ENCODE data around the gene ELF3. TPM values are rescaled to one million over a fixed set of nuclear protein-coding genes. Genes with fewer than 3 reads are reported as not detected.

ELF3 gene
- total and polyA plus RNA-seq, 2 of the 4 experiments (the other 2 are of a cell fraction), result under 0.01 to 0.38 TPM

GRCh38 chr1:202037706-202038296, 27.4 kb downstream of the ELF3 start:
- Histone ChIP-seq H4K91ac (ENCODE audit: insufficient read depth, low read depth, low read length) (no peak overlapping the region), H3K56ac (ENCODE audit: extremely low read depth, insufficient read depth, low read length) (no peak overlapping the region), H3K9me3 (ENCODE audit: control insufficient read depth, insufficient read depth, low read length) (no peaks in the 10 kb centered on the region), H3K4me2 (ENCODE audit: low read depth, low read length) (no peak overlapping the region), H3K14ac (replicated peaks; ENCODE audit: low read depth, low read length) (no peak overlapping the region), H4K5ac (ENCODE audit: low read depth, low read length) (no peak overlapping the region), H3K36me3 (ENCODE audit: control insufficient read depth, insufficient read depth, low read length) (no peaks in the 10 kb centered on the region), H2AFZ (replicated peaks; ENCODE audit: low read length, poor library complexity) (no peak overlapping the region), H3K79me1 (ENCODE audit: low read depth in 1 of 2, low read length in 2 of 2) (no peaks in the 10 kb centered on the region), H3K23ac (ENCODE audit: low read depth, low read length) (no peak overlapping the region), H2BK120ac (ENCODE audit: low read depth, low read length) (no peak overlapping the region), H3K4ac (ENCODE audit: low read depth, low read length) (no peak overlapping the region), H2AK9ac (replicated peaks; ENCODE audit: low read depth, low read length, poor library complexity) (no peak overlapping the region), H2BK20ac (ENCODE audit: low read depth, low read length) (no peak overlapping the region), H3K27me3 (ENCODE audit: control insufficient read depth, insufficient read depth, low read length) (peaks cover 10% of the 10 kb centered on the region), H3K4me3 (ENCODE audit: insufficient read depth, low read depth, low read length) (no peak overlapping the region), H2BK5ac (ENCODE audit: low read depth, low read length, poor library complexity, severe bottlenecking) (no peak overlapping the region), H4K20me1 (ENCODE audit: insufficient read depth, low read length) (no peaks in the 10 kb centered on the region), H3K9ac (ENCODE audit: low read depth, low read length) (no peak overlapping the region), H3K27ac (ENCODE audit: insufficient read depth, low read length) (no peak overlapping the region), H2AK5ac (ENCODE audit: low read depth, low read length) (no peak overlapping the region), H4K8ac (ENCODE audit: low read depth in 2 of 2, low read length in 2 of 2) (no peak overlapping the region), H3K18ac (ENCODE audit: low read depth, low read length) (no peak overlapping the region), H3K4me1 (ENCODE audit: control insufficient read depth, insufficient read depth, low read length) (peaks cover 5% of the 10 kb centered on the region), H3K9me1 (ENCODE audit: insufficient read depth, low read length) (peaks cover 11% of the 10 kb centered on the region), H2BK15ac (ENCODE audit: low read depth, low read length) (no peak overlapping the region)
- WGBS, 2 experiments (ENCODE audit: extremely low coverage in 2 of 2, insufficient read length in 1 of 2), result 60% methylated on average over 1 of the region's 4 CpGs; no CpG with 5 or more reads in 1 of the 2 experiments
- DNase-seq (peak; percentile 72), ATAC-seq (ENCODE audit: low read depth) (no peak)
- TF ChIP-seq RCOR1 (IDR thresholded peaks at IDR 0.05; ENCODE audit: insufficient replicate concordance, low read length) (no peak), MAFK (IDR thresholded peaks at IDR 0.05; ENCODE audit: low read depth, low read length) (peak; percentile 38; the same call in 1 of the 2 replicates), ELK1 (IDR thresholded peaks at IDR 0.05; ENCODE audit: borderline replicate concordance, low read depth, low read length) (no peak), BHLHE40 (IDR thresholded peaks at IDR 0.05; ENCODE audit: low read depth, low read length) (no peak), CEBPB (IDR thresholded peaks at IDR 0.05; ENCODE audit: low read depth, low read length) (peak; percentile 73)
- TF ChIP-seq, protein P1, sequence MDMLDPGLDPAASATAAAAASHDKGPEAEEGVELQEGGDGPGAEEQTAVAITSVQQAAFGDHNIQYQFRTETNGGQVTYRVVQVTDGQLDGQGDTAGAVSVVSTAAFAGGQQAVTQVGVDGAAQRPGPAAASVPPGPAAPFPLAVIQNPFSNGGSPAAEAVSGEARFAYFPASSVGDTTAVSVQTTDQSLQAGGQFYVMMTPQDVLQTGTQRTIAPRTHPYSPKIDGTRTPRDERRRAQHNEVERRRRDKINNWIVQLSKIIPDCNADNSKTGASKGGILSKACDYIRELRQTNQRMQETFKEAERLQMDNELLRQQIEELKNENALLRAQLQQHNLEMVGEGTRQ (IDR thresholded peaks at IDR 0.05; ENCODE audit: low read depth, low read length), result no peak
- BruUV-seq (replicated peaks), result no TSS peak
- POLR2A ChIA-PET (ENCODE audit: unreplicated experiment), result no interaction called here
- in situ Hi-C loops (cut with MboI; ENCODE audit: low sequenced_read_pairs), result no loop called here
- intact Hi-C loops (cut with micrococcal nuclease), result no loop called here
- CTCF ChIA-PET, result no interaction called here
- dilution Hi-C loops (cut with HindIII; ENCODE audit: low sequenced_read_pairs, unreplicated experiment), result no loop called here
